PC-9 (cell line): ENCODE data around the gene CCNDBP1. TPM values are rescaled to one million over a fixed set of nuclear protein-coding genes. Genes with fewer than 3 reads are reported as not detected.

ENCODE experiments used
- BruUV-seq: library from RNA; stranded (reverse); fragments of 400-500 nt; replicated peaks from 2 replicates; lab custom pipeline; 2021; lab: Mats Ljungman, UMichigan
- CTCF ChIA-PET: fragments of 300-600 bp; sonication (Branson Sonifier 250); formaldehyde crosslinking; loops from one replicate; lab custom pipeline; 2022; ENCODE audit warnings: antibody characterized with exemption; lab: Charles Lee
- POLR2A ChIA-PET: fragments of 300-600 bp; sonication (Branson Sonifier 250); formaldehyde crosslinking; loops from one replicate; lab custom pipeline; 2022; ENCODE audit warnings: antibody characterized with exemption; ENCODE audit not compliant: unreplicated experiment; lab: Charles Lee
- DNase-seq, 2 experiments: peaks; one replicate each; pipeline versions ENCODE4 v3.0.0 to v3.0.0-alpha.2; 2015 to 2022; ENCODE audit warnings: mixed read lengths in 1 of 2
- H2AFZ ChIP-seq: fragments of 200-600 bp; sonication (generic); 2 replicates; pipeline ENCODE4 v1.8.1; 2017; ENCODE audit warnings: antibody characterized with exemption
- H3F3A ChIP-seq: fragments of 200-600 bp; sonication (generic); 2 replicates; pipeline ENCODE4 v1.8.1; 2017; ENCODE audit warnings: antibody characterized with exemption, mild to moderate bottlenecking, low read depth; ENCODE audit not compliant: insufficient read depth
- H3K27ac ChIP-seq: fragments of 200-600 bp; sonication (generic); 2 replicates; pipeline ENCODE4 v1.6.1; 2016; ENCODE audit warnings: mixed run types
- H3K27me3 ChIP-seq: fragments of 200-600 bp; sonication (generic); 2 replicates; pipeline ENCODE4 v1.6.1; 2016; ENCODE audit warnings: low read depth, mixed run types; ENCODE audit not compliant: insufficient read depth
- H3K36me3 ChIP-seq: fragments of 200-600 bp; sonication (generic); 2 replicates; pipeline ENCODE4 v1.6.1; 2016; ENCODE audit warnings: low read depth, mixed run types
- H3K4me1 ChIP-seq: fragments of 200-600 bp; sonication (generic); replicated peaks from 2 replicates; pipeline ENCODE4 v1.6.1; 2016; ENCODE audit warnings: mixed run types; ENCODE audit not compliant: insufficient read depth
- H3K4me2 ChIP-seq: fragments of 200-600 bp; sonication (generic); 2 replicates; pipeline ENCODE4 v1.6.1; 2017; ENCODE audit warnings: mixed run types
- H3K4me3 ChIP-seq: fragments of 200-600 bp; sonication (generic); 2 replicates; pipeline ENCODE4 v1.6.1; 2016; ENCODE audit warnings: mixed run types
- H3K79me2 ChIP-seq: fragments of 200-600 bp; sonication (generic); 2 replicates; pipeline ENCODE4 v1.6.1; 2017; ENCODE audit warnings: low read depth, mixed run types
- H3K9me2 ChIP-seq: fragments of 200-600 bp; sonication (generic); 2 replicates; pipeline ENCODE4 v1.8.1; 2017; ENCODE audit warnings: mild to moderate bottlenecking; ENCODE audit not compliant: insufficient read depth
- H3K9me3 ChIP-seq: fragments of 200-600 bp; sonication (generic); 2 replicates; pipeline ENCODE4 v1.8.1; 2016; ENCODE audit warnings: low read depth; ENCODE audit not compliant: insufficient read depth
- H4K20me1 ChIP-seq: fragments of 200-600 bp; sonication (generic); 2 replicates; pipeline ENCODE4 v1.8.1; 2017; ENCODE audit not compliant: insufficient read depth
- EZH2 ChIP-seq: fragments of 200-600 bp; sonication (generic); IDR thresholded peaks from 2 replicates; pipeline ENCODE4 v1.8.0; 2017; ENCODE audit warnings: antibody characterized with exemption, low read depth
- intact Hi-C: fragments of 100-400 bp; cut with micrococcal nuclease; formaldehyde crosslinking; loops from one replicate; pipeline ENCODE4 v1.10.0; 2022; ENCODE audit not compliant: unreplicated experiment
- total RNA-seq: library from RNA; stranded (reverse); gene quantifications from 2 replicates; pipeline ENCODE4 v1.2.3, GENCODE V29; 2021
- TF ChIP-seq, protein P1 (sequence below): fragments of 200-600 bp; sonication (generic); conservative IDR thresholded peaks from 2 replicates; pipeline ENCODE4 v1.6.1; 2017; ENCODE audit warnings: mixed run types, antibody characterized with exemption, mild to moderate bottlenecking, moderate library complexity

Gene CCNDBP1
- total RNA-seq, 1 experiment from 2014 or later, result 44.0 TPM

DNA sequence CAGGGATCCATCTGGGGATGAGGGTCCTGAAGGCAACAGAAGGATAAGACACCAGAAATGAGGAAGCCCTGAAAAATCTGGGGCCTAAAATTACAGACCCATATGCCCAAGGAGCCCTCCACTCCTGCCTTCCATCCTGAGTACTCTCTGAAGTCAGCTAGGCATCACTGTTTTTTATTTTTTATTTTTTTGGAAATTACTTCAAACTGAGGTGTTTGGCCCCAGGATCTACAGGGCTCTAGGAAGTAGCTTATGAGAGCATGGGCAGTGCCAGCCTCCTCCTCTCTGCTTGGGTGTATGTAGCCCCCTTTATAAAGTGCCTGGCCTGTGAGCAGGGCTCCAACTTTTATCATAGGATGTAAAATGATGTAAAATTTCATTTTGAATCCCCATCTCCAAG is 27.7 kb downstream of the CCNDBP1 start:
- no TSS peak for BruUV-seq
- no peak overlapping the region for H2AFZ ChIP-seq
- TF ChIP-seq, protein P1, sequence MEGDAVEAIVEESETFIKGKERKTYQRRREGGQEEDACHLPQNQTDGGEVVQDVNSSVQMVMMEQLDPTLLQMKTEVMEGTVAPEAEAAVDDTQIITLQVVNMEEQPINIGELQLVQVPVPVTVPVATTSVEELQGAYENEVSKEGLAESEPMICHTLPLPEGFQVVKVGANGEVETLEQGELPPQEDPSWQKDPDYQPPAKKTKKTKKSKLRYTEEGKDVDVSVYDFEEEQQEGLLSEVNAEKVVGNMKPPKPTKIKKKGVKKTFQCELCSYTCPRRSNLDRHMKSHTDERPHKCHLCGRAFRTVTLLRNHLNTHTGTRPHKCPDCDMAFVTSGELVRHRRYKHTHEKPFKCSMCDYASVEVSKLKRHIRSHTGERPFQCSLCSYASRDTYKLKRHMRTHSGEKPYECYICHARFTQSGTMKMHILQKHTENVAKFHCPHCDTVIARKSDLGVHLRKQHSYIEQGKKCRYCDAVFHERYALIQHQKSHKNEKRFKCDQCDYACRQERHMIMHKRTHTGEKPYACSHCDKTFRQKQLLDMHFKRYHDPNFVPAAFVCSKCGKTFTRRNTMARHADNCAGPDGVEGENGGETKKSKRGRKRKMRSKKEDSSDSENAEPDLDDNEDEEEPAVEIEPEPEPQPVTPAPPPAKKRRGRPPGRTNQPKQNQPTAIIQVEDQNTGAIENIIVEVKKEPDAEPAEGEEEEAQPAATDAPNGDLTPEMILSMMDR, result no peak
- no peak for TF ChIP-seq EZH2
- no peaks in the 10 kb centered on the region for H3K27me3 ChIP-seq
- ChIA-PET POLR2A (no interaction called here), CTCF (no interaction called here)
- no peak overlapping the region for H3K4me3 ChIP-seq
- no peaks in the 10 kb centered on the region for H3K36me3 ChIP-seq
- no peaks in the 10 kb centered on the region for H3K79me2 ChIP-seq
- no peak overlapping the region for H3K27ac ChIP-seq
- H3K4me1 ChIP-seq, result no peaks in the 10 kb centered on the region
- H4K20me1 ChIP-seq, result no peaks in the 10 kb centered on the region
- no peaks in the 10 kb centered on the region for H3K9me2 ChIP-seq
- DNase-seq, result no peak
- H3K9me3 ChIP-seq, result no peaks in the 10 kb centered on the region
- H3F3A ChIP-seq, result 0 out of 2 replicates have a peak, but pooled peaks cover 3% of the 10 kb centered on the region
- intact Hi-C loops, result no loop called here
- no peak overlapping the region for H3K4me2 ChIP-seq

DNA sequence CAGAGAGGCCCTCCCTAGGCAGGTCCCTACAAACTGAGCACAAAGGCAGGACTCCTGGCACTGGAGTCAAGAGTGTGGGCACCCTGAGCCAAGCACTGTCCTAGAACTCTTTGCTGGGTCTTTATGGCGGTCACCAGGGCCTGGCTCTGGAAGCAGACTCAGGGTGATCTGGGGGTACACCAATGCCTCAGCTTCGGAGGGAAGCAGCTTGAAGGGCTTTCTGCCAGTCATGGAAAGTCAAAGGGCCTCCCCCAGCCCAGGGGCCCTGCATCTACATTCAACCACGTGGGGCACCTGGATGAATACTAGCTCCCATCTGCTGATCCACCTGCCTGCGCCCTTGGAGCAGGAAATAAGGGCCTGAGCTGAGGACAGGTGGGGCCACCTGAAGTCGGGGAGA is 28.3 kb downstream of the CCNDBP1 start:
- no peak for DNase-seq
- TF ChIP-seq EZH2, result no peak
- TF ChIP-seq, protein P1, result no peak
- CTCF ChIA-PET, result no interaction called here

DNA sequence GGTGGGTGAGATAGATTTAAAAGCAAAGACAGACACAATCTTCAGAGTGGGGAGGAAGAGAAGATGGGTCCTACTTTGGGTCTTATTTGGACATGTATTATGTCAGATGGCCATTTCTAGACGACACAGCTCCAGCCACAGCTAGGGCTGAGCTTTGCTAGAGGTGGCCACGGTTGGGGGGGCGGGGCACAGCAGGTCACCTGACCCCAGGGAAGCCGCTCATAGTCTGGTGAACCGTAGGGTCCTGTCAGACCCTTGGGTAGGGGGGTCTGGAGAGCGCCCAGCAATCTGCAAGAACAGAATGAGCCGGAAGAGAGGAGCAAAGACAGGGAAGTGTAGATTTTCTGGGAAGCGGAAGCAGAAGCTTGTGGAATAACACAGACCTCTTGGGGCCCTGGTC is 29.0 kb downstream of the CCNDBP1 start:
- no peak overlapping the region for H3K4me3 ChIP-seq
- CTCF ChIA-PET, result no interaction called here
- no peak for DNase-seq
- TF ChIP-seq EZH2, result no peak
- TF ChIP-seq, protein P1, result no peak
- 0 out of 2 replicates have a peak, but pooled peaks cover 3% of the 10 kb centered on the region for H3F3A ChIP-seq
- intact Hi-C loops, result no loop called here
- no peaks in the 10 kb centered on the region for H3K79me2 ChIP-seq
- no peaks in the 10 kb centered on the region for H3K27me3 ChIP-seq
- POLR2A ChIA-PET, result no interaction called here
- H3K9me3 ChIP-seq, result no peaks in the 10 kb centered on the region
- H3K4me2 ChIP-seq, result no peak overlapping the region
- H2AFZ ChIP-seq, result no peak overlapping the region
- no peaks in the 10 kb centered on the region for H3K9me2 ChIP-seq
- no peaks in the 10 kb centered on the region for H4K20me1 ChIP-seq
- no peaks in the 10 kb centered on the region for H3K36me3 ChIP-seq
- BruUV-seq, result no TSS peak
- H3K27ac ChIP-seq, result no peak overlapping the region
- H3K4me1 ChIP-seq, result no peaks in the 10 kb centered on the region

More for the DNA sequence above, 28.3 kb downstream of the CCNDBP1 start:
- Histone ChIP-seq H2AFZ (no peak overlapping the region), H3K36me3 (no peaks in the 10 kb centered on the region), H4K20me1 (no peaks in the 10 kb centered on the region), H3K4me3 (no peak overlapping the region), H3K9me3 (no peaks in the 10 kb centered on the region), H3K79me2 (no peaks in the 10 kb centered on the region), H3K27ac (no peak overlapping the region), H3K4me2 (no peak overlapping the region), H3F3A (0 out of 2 replicates have a peak, but pooled peaks cover 3% of the 10 kb centered on the region), H3K9me2 (no peaks in the 10 kb centered on the region), H3K4me1 (no peaks in the 10 kb centered on the region), H3K27me3 (no peaks in the 10 kb centered on the region)
- intact Hi-C loops, result no loop called here
- BruUV-seq, result no TSS peak
- POLR2A ChIA-PET, result no interaction called here
